ENCODE results near the gene TRIM63. TPM values are rescaled to one million over a fixed set of nuclear protein-coding genes. Genes with fewer than 3 reads are reported as not detected.

The TRIM63 gene
- total RNA-seq, 3 donors from 2014 or later (not counting 1 experiment from before 2014, with no cell fraction given): not detected

- intact Hi-C loops (cut with micrococcal nuclease): no loop called here
- no peaks in the 10 kb centered on the region for H3K4me1 ChIP-seq (ENCODE audit: control insufficient read depth, insufficient read depth, low read length)
- ATAC-seq: no peak
- H3K4me1 Mint-ChIP-seq: no peaks in the 10 kb centered on the region
- TF ChIP-seq CTCF (IDR thresholded peaks at IDR 0.05): no peak
- H3K36me3 ChIP-seq (ENCODE audit: control insufficient read depth, insufficient read depth, low read length): no peaks in the 10 kb centered on the region
- WGBS (ENCODE audit: insufficient coverage): 81% methylated on average over 5 of the region's 5 CpGs
- peaks cover 4% of the 10 kb centered on the region for H3K27me3 ChIP-seq (ENCODE audit: control insufficient read depth, insufficient read depth, low read length)
- H3K9me3 ChIP-seq (ENCODE audit: control insufficient read depth, insufficient read depth, low read length): no peaks in the 10 kb centered on the region
- H3K27ac ChIP-seq (ENCODE audit: low read length): no peak overlapping the region
- H3K36me3 Mint-ChIP-seq: no peaks in the 10 kb centered on the region
- no peaks in the 10 kb centered on the region for H3K9me3 Mint-ChIP-seq
- no peak overlapping the region for H3K4me3 ChIP-seq (ENCODE audit: low read length)
- no peak overlapping the region for H3K4me3 Mint-ChIP-seq
- peaks cover 19 to 23% of the 10 kb centered on the region in 2 donors for H3K27me3 Mint-ChIP-seq (ENCODE audit: low read depth in 2 of 2)
- no peak overlapping the region for H3K27ac Mint-ChIP-seq
- no peak for DNase-seq
Observed at GRCh38 chr1:26058052-26058595, 9.3 kb downstream of the TRIM63 start.

- no peaks in the 10 kb centered on the region for H3K4me1 ChIP-seq (ENCODE audit: control insufficient read depth, insufficient read depth, low read length)
- intact Hi-C loops (cut with micrococcal nuclease): no loop called here
- no peak for DNase-seq
- H3K4me1 Mint-ChIP-seq: no peaks in the 10 kb centered on the region
- no peak overlapping the region for H3K27ac ChIP-seq (ENCODE audit: low read length)
- no peaks in the 10 kb centered on the region for H3K36me3 Mint-ChIP-seq
- no peaks in the 10 kb centered on the region for H3K9me3 ChIP-seq (ENCODE audit: control insufficient read depth, insufficient read depth, low read length)
- H3K27me3 ChIP-seq (ENCODE audit: control insufficient read depth, insufficient read depth, low read length): peaks cover 4% of the 10 kb centered on the region
- H3K27me3 Mint-ChIP-seq (ENCODE audit: low read depth in 2 of 2): peaks cover 19 to 24% of the 10 kb centered on the region in 2 donors
- 89% methylated on average over 2 of the region's 2 CpGs for WGBS (ENCODE audit: insufficient coverage)
- H3K9me3 Mint-ChIP-seq: no peaks in the 10 kb centered on the region
- no peaks in the 10 kb centered on the region for H3K36me3 ChIP-seq (ENCODE audit: control insufficient read depth, insufficient read depth, low read length)
- H3K4me3 ChIP-seq (ENCODE audit: low read length): no peak overlapping the region
- TF ChIP-seq CTCF (IDR thresholded peaks at IDR 0.05): no peak
- no peak overlapping the region for H3K4me3 Mint-ChIP-seq
- ATAC-seq: no peak
- H3K27ac Mint-ChIP-seq: no peak overlapping the region
Observed at GRCh38 chr1:26057189-26057588, 10.2 kb downstream of the TRIM63 start.

GRCh38 chr1:26055041-26055440, 12.4 kb downstream of the TRIM63 start:
- Histone ChIP-seq H3K27ac (ENCODE audit: low read length) (no peak overlapping the region), H3K27me3 (ENCODE audit: control insufficient read depth, insufficient read depth, low read length) (peaks cover 4% of the 10 kb centered on the region), H3K9me3 (ENCODE audit: control insufficient read depth, insufficient read depth, low read length) (no peaks in the 10 kb centered on the region), H3K4me3 (ENCODE audit: low read length) (no peak overlapping the region), H3K4me1 (ENCODE audit: control insufficient read depth, insufficient read depth, low read length) (no peaks in the 10 kb centered on the region), H3K36me3 (ENCODE audit: control insufficient read depth, insufficient read depth, low read length) (no peaks in the 10 kb centered on the region)
- ATAC-seq (no peak), DNase-seq (no peak)
- intact Hi-C loops (cut with micrococcal nuclease): no loop called here
- Mint-ChIP-seq H3K4me1 (no peaks in the 10 kb centered on the region), H3K4me3 (no peak overlapping the region), H3K27me3 (ENCODE audit: low read depth in 2 of 2) (peaks cover 31 to 33% of the 10 kb centered on the region in 2 donors), H3K27ac (no peak overlapping the region), H3K9me3 (no peaks in the 10 kb centered on the region), H3K36me3 (no peaks in the 10 kb centered on the region)
- TF ChIP-seq CTCF (IDR thresholded peaks at IDR 0.05): no peak
- WGBS (ENCODE audit: insufficient coverage): 88% methylated on average over 2 of the region's 2 CpGs
